ENCODE measurements around the gene PDSS2.

The PDSS2 gene

GRCh38 chr6:107209406-107210305, 249.7 kb downstream of the PDSS2 start:
- Histone ChIP-seq H4K20me1 (ENCODE audit: control insufficient read depth, insufficient read depth, low read depth, low read length) (0 out of 2 replicates have a peak, but pooled peaks cover 3% of the 10 kb centered on the region), H3K4me2 (ENCODE audit: low read length) (no peak overlapping the region), H3F3A (ENCODE audit: control insufficient read depth, insufficient read depth) (no peaks in the 10 kb centered on the region), H3K36me3 (ENCODE audit: control insufficient read depth, low read length) (no peaks in the 10 kb centered on the region), H3K9me3 (ENCODE audit: control insufficient read depth, insufficient read depth, low read length) (no peaks in the 10 kb centered on the region), H3K27me3 (ENCODE audit: control insufficient read depth, low read length) (no peaks in the 10 kb centered on the region), H3K4me3 (ENCODE audit: low read length) (no peak overlapping the region), H3K27ac (ENCODE audit: low read depth, low read length) (no peak overlapping the region), H3K9me2 (replicated peaks; ENCODE audit: control insufficient read depth, low read length) (no peaks in the 10 kb centered on the region), H3K4me1 (ENCODE audit: control insufficient read depth, low read length) (no peaks in the 10 kb centered on the region), H3K79me2 (ENCODE audit: control insufficient read depth, low read length) (no peaks in the 10 kb centered on the region)
- TF ChIP-seq, protein P1, sequence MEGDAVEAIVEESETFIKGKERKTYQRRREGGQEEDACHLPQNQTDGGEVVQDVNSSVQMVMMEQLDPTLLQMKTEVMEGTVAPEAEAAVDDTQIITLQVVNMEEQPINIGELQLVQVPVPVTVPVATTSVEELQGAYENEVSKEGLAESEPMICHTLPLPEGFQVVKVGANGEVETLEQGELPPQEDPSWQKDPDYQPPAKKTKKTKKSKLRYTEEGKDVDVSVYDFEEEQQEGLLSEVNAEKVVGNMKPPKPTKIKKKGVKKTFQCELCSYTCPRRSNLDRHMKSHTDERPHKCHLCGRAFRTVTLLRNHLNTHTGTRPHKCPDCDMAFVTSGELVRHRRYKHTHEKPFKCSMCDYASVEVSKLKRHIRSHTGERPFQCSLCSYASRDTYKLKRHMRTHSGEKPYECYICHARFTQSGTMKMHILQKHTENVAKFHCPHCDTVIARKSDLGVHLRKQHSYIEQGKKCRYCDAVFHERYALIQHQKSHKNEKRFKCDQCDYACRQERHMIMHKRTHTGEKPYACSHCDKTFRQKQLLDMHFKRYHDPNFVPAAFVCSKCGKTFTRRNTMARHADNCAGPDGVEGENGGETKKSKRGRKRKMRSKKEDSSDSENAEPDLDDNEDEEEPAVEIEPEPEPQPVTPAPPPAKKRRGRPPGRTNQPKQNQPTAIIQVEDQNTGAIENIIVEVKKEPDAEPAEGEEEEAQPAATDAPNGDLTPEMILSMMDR (IDR thresholded peaks at IDR 0.05; ENCODE audit: low read depth, low read length, poor library complexity, severe bottlenecking): no peak
- TF ChIP-seq EZH2phosphoT487 (IDR thresholded peaks at IDR 0.05; ENCODE audit: borderline replicate concordance, low read length): no peak

GRCh38 chr6:107207251-107207873, 252.0 kb downstream of the PDSS2 start:
- H3F3A ChIP-seq (ENCODE audit: control insufficient read depth, insufficient read depth): no peaks in the 10 kb centered on the region
- H3K27me3 ChIP-seq (ENCODE audit: control insufficient read depth, low read length): no peaks in the 10 kb centered on the region
- no peak overlapping the region for H3K4me3 ChIP-seq (ENCODE audit: low read length)
- TF ChIP-seq, protein P1 (IDR thresholded peaks at IDR 0.05; ENCODE audit: low read depth, low read length, poor library complexity, severe bottlenecking): no peak
- no peak for TF ChIP-seq EZH2phosphoT487 (IDR thresholded peaks at IDR 0.05; ENCODE audit: borderline replicate concordance, low read length)
- H3K9me3 ChIP-seq (ENCODE audit: control insufficient read depth, insufficient read depth, low read length): no peaks in the 10 kb centered on the region
- no peak overlapping the region for H3K27ac ChIP-seq (ENCODE audit: low read depth, low read length)
- H3K4me1 ChIP-seq (ENCODE audit: control insufficient read depth, low read length): no peaks in the 10 kb centered on the region
- H3K79me2 ChIP-seq (ENCODE audit: control insufficient read depth, low read length): no peaks in the 10 kb centered on the region
- no peak overlapping the region for H3K4me2 ChIP-seq (ENCODE audit: low read length)
- 0 out of 2 replicates have a peak, but pooled peaks cover 2% of the 10 kb centered on the region for H4K20me1 ChIP-seq (ENCODE audit: control insufficient read depth, insufficient read depth, low read depth, low read length)
- H3K36me3 ChIP-seq (ENCODE audit: control insufficient read depth, low read length): no peaks in the 10 kb centered on the region
- H3K9me2 ChIP-seq (replicated peaks; ENCODE audit: control insufficient read depth, low read length): no peaks in the 10 kb centered on the region

- no peaks in the 10 kb centered on the region for H3K9me2 ChIP-seq (replicated peaks; ENCODE audit: control insufficient read depth, low read length)
- no peaks in the 10 kb centered on the region for H3K36me3 ChIP-seq (ENCODE audit: control insufficient read depth, low read length)
- H3K79me2 ChIP-seq (ENCODE audit: control insufficient read depth, low read length): no peaks in the 10 kb centered on the region
- no peaks in the 10 kb centered on the region for H4K20me1 ChIP-seq (ENCODE audit: control insufficient read depth, insufficient read depth, low read depth, low read length)
- H3K4me3 ChIP-seq (ENCODE audit: low read length): no peak overlapping the region
- no peaks in the 10 kb centered on the region for H3K4me1 ChIP-seq (ENCODE audit: control insufficient read depth, low read length)
- H3K9me3 ChIP-seq (ENCODE audit: control insufficient read depth, insufficient read depth, low read length): no peaks in the 10 kb centered on the region
- no peak overlapping the region for H3K4me2 ChIP-seq (ENCODE audit: low read length)
- H3K27ac ChIP-seq (ENCODE audit: low read depth, low read length): no peak overlapping the region
- TF ChIP-seq, protein P1 (IDR thresholded peaks at IDR 0.05; ENCODE audit: low read depth, low read length, poor library complexity, severe bottlenecking): no peak
- TF ChIP-seq EZH2phosphoT487 (IDR thresholded peaks at IDR 0.05; ENCODE audit: borderline replicate concordance, low read length): no peak
- no peaks in the 10 kb centered on the region for H3K27me3 ChIP-seq (ENCODE audit: control insufficient read depth, low read length)
- H3F3A ChIP-seq (ENCODE audit: control insufficient read depth, insufficient read depth): no peaks in the 10 kb centered on the region
These were observed 254.0 kb downstream of the PDSS2 start for GRCh38 chr6:107205058-107205998.

Measured in DOHH2 (cell line).